CD4-positive, alpha-beta T cell treated with Interleukin-21 for 1 hour (primary cell): ENCODE data around the gene SFT2D3.

Source experiments
- DNase-seq: peaks from one replicate; pipeline ENCODE4 v3.0.0-alpha.2; 2020

SFT2D3 gene

GRCh38 chr2:127683056-127683455 lies 18.2 kb upstream of the SFT2D3 start:
- DNase-seq, result no peak

GRCh38 chr2:127683757-127684156 lies 17.5 kb upstream of the SFT2D3 start:
- no peak for DNase-seq

- DNase-seq, result no peak
These were observed 15.8 kb upstream of the SFT2D3 start for GRCh38 chr2:127685410-127686080.

GRCh38 chr2:127688405-127688804 lies 12.9 kb upstream of the SFT2D3 start:
- DNase-seq, result no peak

- no peak for DNase-seq
These were observed 10.6 kb upstream of the SFT2D3 start for GRCh38 chr2:127690696-127691095.

GRCh38 chr2:127694986-127695385 lies 6.3 kb upstream of the SFT2D3 start:
- DNase-seq, result no peak

GRCh38 chr2:127695491-127696472 lies 5.5 kb upstream of the SFT2D3 start:
- peak; percentile 62 for DNase-seq

- no peak for DNase-seq
These were observed 3.7 kb upstream of the SFT2D3 start for GRCh38 chr2:127697482-127698180.

GRCh38 chr2:127698553-127699355 lies 2.5 kb upstream of the SFT2D3 start:
- no peak for DNase-seq

GRCh38 chr2:127700527-127701192 lies 637 bp upstream of the SFT2D3 start:
- peak; percentile 49 for DNase-seq

GRCh38 chr2:127701651-127702394 lies 526 bp downstream of the SFT2D3 start:
- DNase-seq, result peak; percentile 83

- DNase-seq, result no peak
These were observed 1.2 kb downstream of the SFT2D3 start for GRCh38 chr2:127702395-127703009.

GRCh38 chr2:127703282-127703681 lies 2.0 kb downstream of the SFT2D3 start:
- DNase-seq, result no peak

- no peak for DNase-seq
These were observed 3.5 kb downstream of the SFT2D3 start for GRCh38 chr2:127704641-127705390.

GRCh38 chr2:127705391-127706065 lies 4.2 kb downstream of the SFT2D3 start:
- no peak for DNase-seq

GRCh38 chr2:127706215-127706990 lies 5.1 kb downstream of the SFT2D3 start:
- DNase-seq, result no peak

GRCh38 chr2:127707890-127708648 lies 6.8 kb downstream of the SFT2D3 start:
- DNase-seq, result no peak

- no peak for DNase-seq
These were observed 8.0 kb downstream of the SFT2D3 start for GRCh38 chr2:127709336-127709735.
